SJCRH30 (cell line): ENCODE measurements around the gene ATRN. TPM values are rescaled to one million over a fixed set of nuclear protein-coding genes. Genes with fewer than 3 reads are reported as not detected.

Experiments used
- DNase-seq, 2 experiments: peaks; one replicate each; pipeline ENCODE4 v3.0.0-alpha.2; 2015 to 2020
- H3K27ac ChIP-seq: fragments of 250-450 bp; sonication (Bioruptor Pico); 2 replicates; pipeline ENCODE4 v1.5.1; 2020; ENCODE audit warnings: mild to moderate bottlenecking, moderate library complexity
- H3K27me3 ChIP-seq: fragments of 250-450 bp; sonication (Bioruptor Pico); 2 replicates; pipeline ENCODE4 v1.5.1; 2020; ENCODE audit warnings: mild to moderate bottlenecking, moderate library complexity
- H3K36me3 ChIP-seq: fragments of 250-450 bp; sonication (Bioruptor Pico); 2 replicates; pipeline ENCODE4 v1.5.1; 2020; ENCODE audit warnings: mild to moderate bottlenecking, moderate library complexity
- H3K4me1 ChIP-seq: fragments of 250-450 bp; sonication (Bioruptor Pico); 2 replicates; pipeline ENCODE4 v1.5.1; 2020; ENCODE audit warnings: mild to moderate bottlenecking, moderate library complexity
- H3K4me3 ChIP-seq: fragments of 250-450 bp; sonication (Bioruptor Pico); 2 replicates; pipeline ENCODE4 v1.5.1; 2020; ENCODE audit warnings: mild to moderate bottlenecking, moderate library complexity
- H3K9me3 ChIP-seq: fragments of 250-450 bp; sonication (Bioruptor Pico); replicated peaks from 2 replicates; pipeline ENCODE4 v1.5.1; 2020; ENCODE audit warnings: mild to moderate bottlenecking, moderate library complexity
- total RNA-seq: library from RNA; depleted of rRNA; stranded (reverse); fragments of >200 nt; shearing (Covaris generic); gene quantifications from 2 replicates; pipeline ENCODE4 v1.2.3, GENCODE V29; 2014

The ATRN gene
- total RNA-seq, 1 experiment from 2014 or later, result 27.9 TPM

DNA sequence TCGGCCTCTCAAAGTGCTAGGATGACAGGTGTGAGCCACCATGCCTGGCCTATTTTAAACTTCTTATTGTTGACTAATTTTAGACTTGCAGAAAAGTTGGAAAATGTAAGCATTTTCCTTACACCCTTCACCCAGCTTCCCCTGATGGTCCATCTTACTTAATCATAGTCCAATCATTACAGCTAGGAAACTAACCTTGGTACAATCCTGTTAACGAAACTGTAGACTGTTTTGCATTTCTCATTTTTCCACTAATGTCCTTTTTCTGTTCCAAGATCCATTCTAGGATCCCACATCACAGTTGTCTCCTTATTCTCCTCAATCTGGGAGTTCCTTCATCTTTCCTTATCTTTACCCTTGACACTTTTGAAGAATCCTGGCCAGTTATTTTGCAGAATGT is 193.0 kb downstream of the ATRN start:
- Histone ChIP-seq H3K36me3 (no peaks in the 10 kb centered on the region), H3K4me3 (no peak overlapping the region), H3K27me3 (no peaks in the 10 kb centered on the region), H3K27ac (no peak overlapping the region), H3K4me1 (no peaks in the 10 kb centered on the region), H3K9me3 (no peaks in the 10 kb centered on the region)
- no peak for DNase-seq

GRCh38 chr20:3667434-3668037 is 196.7 kb downstream of the ATRN start:
- Histone ChIP-seq H3K9me3 (no peaks in the 10 kb centered on the region), H3K27me3 (no peaks in the 10 kb centered on the region), H3K4me1 (no peaks in the 10 kb centered on the region), H3K27ac (no peak overlapping the region), H3K4me3 (no peak overlapping the region), H3K36me3 (no peaks in the 10 kb centered on the region)
- DNase-seq, result no peak

DNA sequence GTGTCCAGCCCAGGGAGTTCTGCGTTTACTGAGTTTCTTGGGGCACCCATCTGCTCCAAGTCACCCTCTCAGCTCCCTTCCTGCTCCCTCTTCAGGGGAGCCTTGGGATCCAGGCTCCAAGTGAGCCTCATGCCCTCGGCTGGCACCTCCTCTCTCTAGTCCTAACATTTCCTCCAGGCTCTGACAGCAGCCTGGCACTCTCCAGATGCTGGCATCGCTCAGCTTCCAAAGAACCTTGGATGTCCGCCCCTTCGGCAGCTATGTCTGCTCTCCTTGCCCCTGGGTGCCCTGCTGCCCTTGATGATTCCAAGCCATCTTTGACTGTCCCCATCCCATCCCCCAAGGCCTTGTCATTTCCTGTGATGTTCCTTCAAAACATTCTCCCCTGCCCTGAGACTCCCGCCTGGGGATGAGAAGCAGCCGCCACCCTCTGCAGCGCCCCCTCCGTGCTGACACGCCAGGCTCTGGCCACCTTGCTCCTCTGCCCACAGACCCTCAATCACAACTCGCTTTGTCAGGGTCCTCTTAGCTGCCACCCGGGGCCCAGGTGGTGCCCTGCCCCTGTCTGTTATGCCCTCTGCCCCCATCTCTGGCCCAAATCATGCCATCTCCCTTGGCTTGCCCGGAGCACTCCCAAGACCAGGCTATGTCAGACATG is 199.0 kb downstream of the ATRN start:
- Histone ChIP-seq H3K27me3 (no peaks in the 10 kb centered on the region), H3K4me3 (no peak overlapping the region), H3K27ac (no peak overlapping the region), H3K36me3 (no peaks in the 10 kb centered on the region), H3K9me3 (no peaks in the 10 kb centered on the region), H3K4me1 (no peaks in the 10 kb centered on the region)
- DNase-seq, result no peak

DNA sequence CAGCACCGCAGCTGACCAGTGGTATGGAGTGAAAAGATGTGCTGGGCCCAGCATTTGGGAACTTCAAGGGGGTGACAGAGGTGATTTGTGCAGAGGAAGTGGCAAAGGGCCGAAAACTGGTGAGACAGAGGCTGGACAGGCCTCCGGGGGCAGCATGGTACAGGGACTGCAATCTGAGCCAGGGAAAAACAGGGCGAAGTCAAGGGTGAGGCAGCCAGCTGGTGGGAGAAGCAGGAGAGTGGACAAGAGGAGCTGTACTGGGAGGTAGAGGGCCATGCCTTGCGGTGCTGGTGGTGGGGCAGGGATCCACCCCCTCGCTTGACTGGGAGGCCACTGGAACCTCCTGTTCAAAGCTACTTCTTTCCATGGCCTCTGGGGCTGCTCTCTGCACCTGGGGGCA is 199.7 kb downstream of the ATRN start:
- Histone ChIP-seq H3K27me3 (no peaks in the 10 kb centered on the region), H3K9me3 (no peaks in the 10 kb centered on the region), H3K36me3 (no peaks in the 10 kb centered on the region), H3K4me3 (no peak overlapping the region), H3K4me1 (no peaks in the 10 kb centered on the region), H3K27ac (no peak overlapping the region)
- peak; percentile 34 to 53 for DNase-seq

GRCh38 chr20:3670945-3671344 is 200.1 kb downstream of the ATRN start:
- no peaks in the 10 kb centered on the region for H3K9me3 ChIP-seq
- no peaks in the 10 kb centered on the region for H3K27me3 ChIP-seq
- no peak for DNase-seq
- H3K27ac ChIP-seq, result no peak overlapping the region
- H3K36me3 ChIP-seq, result no peaks in the 10 kb centered on the region
- H3K4me3 ChIP-seq, result no peak overlapping the region
- H3K4me1 ChIP-seq, result no peaks in the 10 kb centered on the region

GRCh38 chr20:3671986-3672546 is 201.2 kb downstream of the ATRN start:
- H3K27me3 ChIP-seq, result no peaks in the 10 kb centered on the region
- DNase-seq, result no peak
- H3K27ac ChIP-seq, result no peak overlapping the region
- no peaks in the 10 kb centered on the region for H3K4me1 ChIP-seq
- H3K4me3 ChIP-seq, result no peak overlapping the region
- no peaks in the 10 kb centered on the region for H3K9me3 ChIP-seq
- no peaks in the 10 kb centered on the region for H3K36me3 ChIP-seq

GRCh38 chr20:3672547-3673171 is 201.8 kb downstream of the ATRN start:
- Histone ChIP-seq H3K9me3 (no peaks in the 10 kb centered on the region), H3K27me3 (no peaks in the 10 kb centered on the region), H3K4me1 (no peaks in the 10 kb centered on the region; the same call in 1 of the 2 replicates), H3K36me3 (no peaks in the 10 kb centered on the region), H3K4me3 (no peak overlapping the region), H3K27ac (no peak overlapping the region)
- DNase-seq, result no peak

DNA sequence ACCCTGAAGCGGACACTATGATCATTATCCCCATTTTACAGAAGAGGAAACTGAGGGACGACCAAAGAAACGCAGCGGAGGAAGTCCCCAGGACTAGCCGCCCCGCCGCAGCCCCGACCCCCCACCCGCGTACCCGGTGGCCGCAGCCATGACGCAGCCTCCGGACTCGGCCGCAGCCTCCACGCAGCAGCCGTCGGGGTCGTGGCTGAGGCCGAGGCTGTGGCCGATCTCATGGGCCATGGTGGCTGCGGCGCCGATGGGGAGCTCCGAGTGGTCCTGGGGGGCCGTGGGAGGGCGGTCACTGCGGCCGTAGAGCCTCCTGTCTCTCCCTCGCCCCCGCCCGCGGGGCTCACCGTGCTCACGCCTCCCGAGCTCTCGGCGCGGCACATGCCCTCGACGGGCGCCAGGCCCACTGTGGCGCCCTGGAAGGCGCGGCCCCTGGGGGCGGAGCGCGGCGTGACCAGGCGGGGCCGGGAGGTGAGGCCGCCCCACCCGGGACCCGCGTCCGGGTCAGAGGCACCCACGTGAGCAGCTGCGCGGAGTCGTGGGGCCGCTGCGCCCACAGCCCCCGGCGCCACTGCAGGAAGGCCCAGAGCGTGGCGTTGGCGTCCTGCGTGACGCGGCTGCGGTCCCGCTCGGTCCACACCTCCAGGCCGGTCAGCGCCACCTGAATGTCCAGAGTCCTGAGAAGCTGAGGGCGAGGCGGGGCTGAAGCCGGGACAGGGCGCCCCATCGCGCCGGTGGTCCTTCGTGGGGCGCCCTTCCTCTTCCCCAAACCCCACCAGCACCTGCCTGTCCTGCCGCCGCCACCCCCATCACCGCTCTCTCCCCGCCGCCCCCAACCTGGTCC is 202.6 kb downstream of the ATRN start:
- H3K9me3 ChIP-seq, result no peaks in the 10 kb centered on the region
- H3K27me3 ChIP-seq, result no peaks in the 10 kb centered on the region
- H3K36me3 ChIP-seq, result no peaks in the 10 kb centered on the region
- H3K4me1 ChIP-seq, result no peaks in the 10 kb centered on the region; the same call in 1 of the 2 replicates
- no peak for DNase-seq
- no peak overlapping the region for H3K4me3 ChIP-seq
- H3K27ac ChIP-seq, result no peak overlapping the region

DNA sequence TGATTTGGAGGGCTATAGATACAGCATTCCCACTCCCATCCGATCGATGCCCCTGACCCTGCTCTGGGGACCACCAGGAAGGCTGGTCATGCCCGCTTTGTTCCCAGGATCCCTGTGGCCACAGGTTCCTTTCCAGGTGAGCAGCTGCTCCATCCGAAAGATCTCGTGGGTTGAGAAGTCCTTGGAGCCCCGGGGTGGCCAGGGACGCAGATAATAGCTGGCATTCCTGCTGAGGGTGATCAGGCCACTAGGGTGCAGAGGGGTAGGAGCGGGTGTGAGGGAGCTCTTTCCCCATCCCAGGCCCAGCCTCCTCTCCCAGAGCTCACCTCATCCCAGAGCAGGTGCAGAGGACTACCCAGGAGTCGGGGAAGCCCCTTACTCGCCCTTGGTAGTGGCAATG is 203.6 kb downstream of the ATRN start:
- Histone ChIP-seq H3K4me1 (no peaks in the 10 kb centered on the region; the same call in 1 of the 2 replicates), H3K36me3 (no peaks in the 10 kb centered on the region), H3K9me3 (no peaks in the 10 kb centered on the region), H3K27me3 (no peaks in the 10 kb centered on the region), H3K27ac (no peak overlapping the region), H3K4me3 (no peak overlapping the region)
- no peak for DNase-seq

DNA sequence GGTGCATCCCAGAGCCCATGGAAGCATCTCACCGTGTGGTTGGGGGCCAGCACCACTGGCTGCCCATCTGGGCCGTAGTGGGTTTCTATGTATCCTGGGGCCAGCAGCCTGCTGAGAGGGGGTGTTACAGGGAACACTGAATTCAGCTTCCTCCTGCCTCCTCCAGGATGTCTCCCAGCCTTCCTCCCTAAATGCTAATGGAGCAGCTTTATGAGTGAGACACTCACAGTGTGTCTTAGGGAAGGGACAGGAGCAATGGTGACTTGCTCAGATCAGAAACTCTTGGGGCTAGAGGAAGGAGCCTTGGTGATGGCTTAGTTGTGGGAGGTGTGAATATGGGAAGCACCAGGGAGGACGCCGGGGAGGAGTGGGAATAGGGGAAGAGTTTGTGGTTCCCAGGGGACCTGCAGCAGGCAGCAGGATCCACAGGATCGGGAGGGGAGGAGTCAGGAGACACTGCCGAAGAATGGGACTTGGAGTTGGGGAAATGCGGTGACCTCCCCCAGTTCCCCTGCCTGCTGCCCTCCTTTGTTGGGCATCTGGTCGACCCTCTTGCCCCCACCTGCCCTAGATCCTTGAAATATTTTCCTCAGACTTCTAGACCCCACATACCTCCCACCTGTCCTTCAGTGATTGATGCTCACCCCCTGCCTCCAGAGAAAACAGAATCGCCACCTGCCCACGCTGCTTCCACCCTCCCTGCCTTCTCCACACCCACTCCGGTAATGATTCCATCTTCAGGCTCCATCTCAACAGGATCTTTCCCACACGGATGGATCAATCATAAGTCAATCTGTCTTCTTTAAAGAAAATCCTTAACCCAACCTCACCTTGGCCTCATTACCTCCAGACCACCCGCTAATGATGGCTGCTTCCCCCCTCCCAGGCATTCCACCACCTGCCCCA is 204.4 kb downstream of the ATRN start:
- Histone ChIP-seq H3K4me1 (no peaks in the 10 kb centered on the region; the same call in 1 of the 2 replicates), H3K27ac (no peak overlapping the region), H3K4me3 (no peak overlapping the region), H3K9me3 (no peaks in the 10 kb centered on the region), H3K36me3 (no peaks in the 10 kb centered on the region), H3K27me3 (no peaks in the 10 kb centered on the region)
- DNase-seq, result no peak

- Histone ChIP-seq H3K4me3 (no peak overlapping the region), H3K27ac (no peak overlapping the region), H3K36me3 (no peaks in the 10 kb centered on the region), H3K4me1 (peaks cover 3% of the 10 kb centered on the region), H3K27me3 (no peaks in the 10 kb centered on the region), H3K9me3 (no peaks in the 10 kb centered on the region)
- DNase-seq, result no peak
Observed at GRCh38 chr20:3677733-3678132, 206.9 kb downstream of the ATRN start.

- DNase-seq, result no peak
- Histone ChIP-seq H3K27ac (no peak overlapping the region), H3K4me3 (no peak overlapping the region), H3K9me3 (no peaks in the 10 kb centered on the region), H3K36me3 (no peaks in the 10 kb centered on the region), H3K27me3 (no peaks in the 10 kb centered on the region), H3K4me1 (peaks cover 3% of the 10 kb centered on the region)
Observed at GRCh38 chr20:3678198-3678597, 207.4 kb downstream of the ATRN start.

DNA sequence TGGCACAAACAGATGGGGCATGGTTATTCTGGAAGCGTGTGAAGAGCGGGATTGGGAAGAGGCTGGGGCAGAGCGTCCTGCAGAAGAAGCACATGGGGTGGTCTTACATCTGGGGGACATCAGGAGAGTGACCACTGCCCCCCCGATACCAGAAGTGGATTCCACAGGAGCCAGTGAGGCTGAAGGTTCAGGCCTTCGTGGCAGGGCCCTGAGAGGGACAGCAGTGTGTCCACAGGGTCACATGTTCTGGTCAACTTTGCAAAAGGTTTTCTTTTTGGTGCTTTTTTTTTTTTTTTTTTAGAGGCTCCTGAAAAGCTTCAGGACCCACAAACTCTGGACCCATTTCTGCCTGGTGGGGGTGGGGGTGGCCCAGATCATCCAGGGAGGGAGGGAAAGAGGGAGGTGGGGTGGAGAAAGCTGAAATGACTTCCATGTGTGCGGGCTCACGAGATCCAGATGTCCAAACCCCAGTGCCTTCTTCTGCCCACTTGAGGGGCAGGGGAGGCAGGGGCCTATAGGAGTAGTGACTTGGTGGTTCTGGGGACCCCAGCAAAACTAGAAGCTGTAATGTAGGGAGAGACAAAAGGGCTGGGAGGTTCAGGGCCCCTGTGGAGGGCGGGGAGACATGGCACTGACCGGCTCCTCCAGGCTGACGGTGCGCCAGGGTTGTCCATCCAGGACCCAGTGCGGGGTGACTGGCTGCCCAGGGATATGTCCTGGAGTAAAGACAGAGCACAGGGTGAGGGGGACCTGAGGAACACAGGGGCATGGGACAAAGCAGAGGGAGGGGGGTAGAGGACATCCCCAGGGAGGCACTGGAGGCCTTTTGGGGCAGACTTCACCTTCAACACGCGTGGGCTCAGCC is 208.3 kb downstream of the ATRN start:
- H3K27ac ChIP-seq, result no peak overlapping the region
- no peaks in the 10 kb centered on the region for H3K36me3 ChIP-seq
- no peaks in the 10 kb centered on the region for H3K9me3 ChIP-seq
- no peak overlapping the region for H3K4me3 ChIP-seq
- H3K4me1 ChIP-seq, result peaks cover 3% of the 10 kb centered on the region
- H3K27me3 ChIP-seq, result no peaks in the 10 kb centered on the region
- DNase-seq, result no peak
